HG03342 (cell line): Measurements from ENCODE around the gene ZNF768.
"Not testable (repeated sequence)": the region's sequence is repeated elsewhere in the genome, so short reads cannot be mapped to it uniquely, and the experiment has no call there.

ENCODE experiments used
- ATAC-seq: cut with Tn5 transposase; IDR thresholded peaks from one replicate; pipeline ENCODE4 v1.9.1; 2021; ENCODE audit warnings: mild to moderate bottlenecking, moderate library complexity; ENCODE audit not compliant: unreplicated experiment

ZNF768 gene

DNA sequence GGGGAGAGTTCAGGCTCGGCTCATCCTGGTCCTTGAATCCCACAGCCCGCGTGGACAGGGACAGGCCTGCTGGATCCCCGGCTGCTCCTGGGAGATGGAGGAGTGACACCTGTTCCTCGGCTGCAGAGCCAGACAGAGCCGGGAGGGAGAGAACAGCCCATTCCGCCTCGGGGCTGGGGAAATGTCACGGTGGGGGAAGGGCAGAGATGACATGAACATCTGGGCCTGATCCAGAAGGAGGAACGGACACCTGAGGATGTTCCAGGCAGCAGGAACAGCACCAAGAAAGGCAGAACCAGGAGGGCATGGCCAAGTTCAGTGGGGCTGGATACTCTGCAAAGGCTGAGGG lies 29.7 kb upstream of the ZNF768 start:
- ATAC-seq: no peak

- no peak for ATAC-seq
Measured at GRCh38 chr16:30555315-30556124, 29.2 kb upstream of the ZNF768 start.

DNA sequence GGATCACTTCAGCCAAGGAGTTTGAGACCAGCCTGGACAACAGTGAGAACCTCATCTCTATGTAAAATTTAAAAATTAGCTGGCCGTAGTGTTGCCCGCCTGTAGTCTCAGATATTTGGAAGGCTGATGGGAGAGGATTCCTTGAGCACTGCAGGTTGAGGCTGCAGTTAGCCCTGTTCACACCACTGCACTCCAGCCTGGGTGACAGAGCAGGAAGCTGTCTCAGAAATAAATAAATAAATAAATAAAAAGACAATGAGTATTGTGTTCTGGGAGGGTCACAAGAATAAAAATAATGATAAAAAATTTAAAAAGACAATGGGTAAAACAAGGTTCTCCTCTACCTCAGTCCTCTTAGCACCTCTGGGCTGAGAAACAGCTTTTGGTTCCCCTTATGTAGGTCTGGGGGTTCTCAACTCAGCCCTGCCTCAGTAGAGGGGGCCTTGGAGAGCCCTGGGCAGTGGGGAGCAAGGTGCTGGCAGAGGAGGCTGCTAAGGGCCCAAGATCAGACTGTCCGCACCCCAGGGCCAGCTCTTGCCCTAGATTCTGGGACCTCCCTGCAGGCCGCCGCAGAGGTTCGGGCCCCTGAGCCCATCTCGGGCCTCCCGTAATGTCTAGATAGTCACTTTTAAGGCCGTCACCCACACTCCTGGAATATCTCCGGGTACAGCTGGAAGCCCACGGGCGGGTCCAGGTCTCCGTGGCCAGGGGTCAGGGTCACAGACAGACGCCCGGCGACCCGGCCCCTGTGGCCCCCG lies 28.4 kb upstream of the ZNF768 start:
- no peak for ATAC-seq

- no peak for ATAC-seq
Measured at GRCh38 chr16:30553393-30553899, 27.1 kb upstream of the ZNF768 start.

DNA sequence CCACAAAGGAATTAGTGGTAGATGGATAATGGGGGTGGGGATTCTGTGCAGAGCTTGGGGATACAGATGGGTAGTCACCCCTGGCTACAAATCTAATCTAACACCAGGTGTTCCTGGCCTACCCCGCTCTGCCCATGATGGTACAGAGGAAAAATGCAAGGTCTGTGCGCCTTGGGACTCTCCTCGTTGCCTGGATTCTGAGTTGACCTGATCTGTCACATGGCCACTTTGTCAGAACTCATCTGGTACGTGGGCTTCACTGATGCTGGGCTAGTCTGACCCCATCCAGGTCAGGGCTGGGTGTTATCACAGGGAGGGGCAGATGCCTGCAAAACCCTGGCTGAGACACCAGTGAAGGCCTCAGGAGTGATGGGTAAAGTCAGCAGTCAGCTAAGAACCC lies 26.6 kb upstream of the ZNF768 start:
- ATAC-seq: no peak

DNA sequence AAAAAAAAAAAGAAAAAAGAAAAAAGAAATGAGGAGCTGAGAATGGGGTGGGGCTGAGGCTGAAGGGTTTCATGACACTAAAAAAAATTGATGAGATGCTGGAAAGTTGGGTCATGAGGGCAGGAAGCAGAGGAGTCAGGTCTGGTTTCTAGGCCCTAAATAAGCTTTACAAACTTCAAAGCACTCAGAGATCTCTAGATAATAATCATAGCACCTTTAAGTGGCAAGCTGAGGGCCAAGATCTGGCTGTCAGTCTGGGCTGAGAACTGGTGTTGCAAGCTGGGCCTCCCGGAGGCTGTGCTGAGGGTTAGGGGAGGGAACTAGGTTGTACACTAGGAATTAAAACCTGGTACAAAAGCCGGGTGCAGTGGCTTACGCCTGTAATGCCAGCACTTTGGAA lies 25.4 kb upstream of the ZNF768 start:
- no peak for ATAC-seq

DNA sequence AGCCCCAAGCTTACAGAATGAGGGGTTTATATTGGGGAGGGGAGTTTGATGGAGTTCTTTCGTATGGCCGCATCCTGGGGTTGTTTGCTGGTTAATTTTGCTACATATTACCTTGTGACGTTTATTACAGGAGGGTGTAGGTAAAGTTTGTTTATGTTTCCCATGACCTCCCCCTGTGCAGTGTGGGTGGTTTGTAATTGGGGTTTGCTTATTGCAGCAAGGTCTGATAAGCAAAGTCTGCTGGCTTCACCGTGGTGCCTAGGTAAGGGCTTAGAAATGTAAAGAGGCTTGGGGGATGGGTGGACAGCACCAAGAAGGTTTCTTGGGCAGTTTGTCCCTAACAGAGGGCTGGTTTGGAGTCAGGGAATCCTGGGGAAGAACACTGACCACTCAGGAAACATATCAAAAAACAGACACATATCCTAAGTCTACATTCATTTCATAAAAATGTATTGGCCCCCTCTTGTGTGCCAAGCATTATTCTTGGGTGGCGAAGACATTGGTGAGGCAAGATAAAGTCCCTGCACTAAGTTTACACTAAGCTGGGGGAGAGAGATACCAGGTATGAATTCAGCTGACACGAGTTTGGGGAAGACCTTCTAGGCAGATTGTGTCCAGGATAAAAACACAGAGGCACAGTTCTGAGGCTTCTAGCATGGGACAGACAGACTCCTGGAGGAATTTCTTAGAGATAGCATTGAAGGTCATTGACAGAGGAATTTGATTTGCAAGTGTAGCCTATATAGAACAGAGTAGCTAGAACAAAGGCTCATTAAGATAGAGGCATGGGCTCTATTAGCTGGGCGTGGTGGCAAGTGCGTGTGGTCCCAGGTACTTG lies 22.3 kb upstream of the ZNF768 start:
- ATAC-seq: no peak

DNA sequence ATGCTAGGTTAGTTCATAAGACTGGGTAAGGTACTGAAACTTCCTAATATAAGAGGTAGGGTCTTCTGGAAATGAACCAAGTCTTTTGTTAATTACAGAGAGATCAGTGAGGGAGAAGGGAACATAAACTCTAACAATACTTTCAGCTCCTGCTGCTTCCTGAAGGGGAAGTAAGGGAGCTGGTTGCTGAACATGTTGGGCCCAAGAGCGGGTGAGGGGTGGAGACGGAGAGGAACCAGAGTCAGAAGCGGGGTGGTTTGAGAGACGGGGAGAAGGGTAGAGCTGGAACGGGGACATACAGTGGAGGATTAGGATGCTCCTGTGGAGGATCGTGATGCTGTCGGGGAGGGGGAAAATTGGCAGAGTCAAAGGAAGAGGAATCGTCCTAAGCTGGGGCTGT lies 19.7 kb upstream of the ZNF768 start:
- ATAC-seq: no peak

GRCh38 chr16:30543067-30543466 lies 16.7 kb upstream of the ZNF768 start:
- ATAC-seq: no peak

DNA sequence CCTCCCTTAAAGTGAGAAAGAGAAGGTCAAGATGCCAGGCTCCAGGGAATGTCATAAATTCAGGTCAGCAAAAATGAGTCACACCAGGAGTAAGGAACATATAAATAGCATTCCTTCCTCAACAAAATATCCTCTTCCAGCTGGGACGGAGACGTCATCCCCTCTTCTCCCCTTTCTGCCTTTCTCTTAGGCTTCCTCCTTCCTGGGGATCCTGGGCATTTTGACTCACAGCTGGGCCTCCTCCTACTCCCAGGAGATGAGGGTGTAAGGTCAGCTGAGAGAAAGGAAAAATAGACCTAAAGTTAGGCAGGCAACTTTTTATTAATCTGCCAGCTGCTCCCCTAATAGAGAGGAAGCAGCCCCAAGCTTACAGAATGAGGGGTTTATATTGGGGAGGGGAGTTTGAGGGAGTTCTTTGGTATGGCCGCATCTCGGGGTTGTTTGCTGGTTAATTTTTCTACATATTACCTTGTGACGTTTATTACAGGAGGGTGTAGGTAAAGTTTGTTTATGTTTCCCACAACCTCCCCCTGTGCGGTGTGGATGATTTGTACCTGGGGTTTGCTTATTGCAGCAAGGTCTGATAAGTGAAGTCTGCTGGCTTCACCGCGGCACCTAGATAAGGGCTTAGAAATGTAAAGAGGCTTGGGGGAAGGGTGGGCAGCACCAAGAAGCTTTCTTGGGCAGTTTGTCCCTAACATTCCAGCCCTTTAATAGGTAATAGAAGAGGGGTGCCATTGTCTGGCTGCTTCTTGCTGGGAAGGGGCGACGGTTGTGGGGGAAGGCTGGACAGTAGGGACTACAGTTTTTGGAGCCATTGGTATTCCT lies 15.3 kb upstream of the ZNF768 start:
- no peak for ATAC-seq

DNA sequence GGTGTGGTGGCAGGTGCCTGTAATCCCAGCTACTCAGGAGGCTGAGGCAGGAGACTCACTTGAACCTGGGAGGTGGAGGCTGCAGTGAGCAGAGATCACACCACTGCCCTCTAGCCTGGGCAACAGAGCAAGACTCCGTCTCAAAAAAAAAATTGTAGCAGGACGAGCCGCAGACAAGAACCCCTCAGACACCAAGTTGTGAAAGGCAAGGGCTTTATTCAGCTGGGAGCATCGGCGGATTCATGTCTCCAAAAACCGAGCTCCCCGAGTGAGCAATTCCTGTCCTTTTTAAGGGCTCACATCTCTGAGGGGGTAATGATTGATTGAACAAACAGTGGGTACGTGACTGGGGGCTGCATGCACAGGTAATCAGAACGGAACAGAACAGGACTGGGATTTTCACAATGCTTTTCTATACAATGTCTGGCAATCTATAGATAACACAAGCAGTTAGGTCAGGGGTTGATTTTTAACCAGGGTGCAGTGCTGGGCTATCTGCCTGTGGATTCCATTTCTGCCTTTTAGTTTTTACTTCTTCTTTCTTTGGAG lies 14.6 kb upstream of the ZNF768 start:
- not testable (repeated sequence) for ATAC-seq

DNA sequence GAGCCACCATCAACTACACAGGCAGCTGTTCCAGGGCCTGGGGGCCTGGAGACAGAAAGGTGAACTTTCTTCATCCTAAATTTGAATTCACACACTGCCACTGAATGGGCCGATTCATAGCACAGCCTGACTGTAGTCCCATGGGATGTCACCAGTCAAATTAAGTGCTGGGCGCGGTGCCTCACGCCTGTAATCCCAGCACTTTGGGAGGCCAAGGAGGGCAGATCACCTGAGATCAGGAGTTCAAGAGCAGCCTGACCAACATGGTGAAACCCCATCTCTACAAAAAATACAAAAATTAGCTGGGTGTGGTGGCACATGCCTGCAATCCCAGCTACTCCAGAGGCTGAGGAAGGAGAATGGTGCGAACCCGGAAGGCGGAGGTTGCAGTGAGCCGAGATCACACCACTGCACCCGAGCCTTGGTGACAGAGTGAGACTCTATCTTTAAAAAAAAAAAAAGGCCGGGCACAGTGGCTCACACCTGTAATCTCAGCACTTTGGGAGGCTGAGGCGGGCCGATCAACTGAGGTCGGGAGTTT lies 13.7 kb upstream of the ZNF768 start:
- ATAC-seq: not testable (repeated sequence)

- no peak for ATAC-seq
Measured at GRCh38 chr16:30539000-30539964, 12.9 kb upstream of the ZNF768 start.

GRCh38 chr16:30536391-30537024 lies 10.1 kb upstream of the ZNF768 start:
- not testable (repeated sequence) for ATAC-seq

DNA sequence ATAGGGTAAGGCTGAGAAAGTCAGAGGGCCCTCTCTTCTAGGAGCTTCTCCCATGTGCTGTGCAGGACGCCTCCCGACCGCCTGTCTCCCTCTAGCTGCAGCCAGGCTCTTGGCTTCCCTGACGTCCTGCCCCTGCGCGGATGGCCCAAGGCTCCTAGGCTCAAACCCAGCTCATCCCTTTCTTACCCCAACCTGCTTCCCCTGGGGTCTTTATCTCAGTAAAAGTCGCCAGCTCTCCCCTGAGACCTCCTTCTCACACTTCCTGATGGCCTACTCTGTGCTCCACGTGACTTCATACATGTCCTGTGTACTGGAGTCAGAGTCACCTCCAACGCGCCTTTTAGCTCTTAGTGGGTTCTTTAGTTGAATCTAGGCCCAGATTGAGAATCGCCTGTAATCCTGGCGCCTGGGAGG lies 9.4 kb upstream of the ZNF768 start:
- ATAC-seq: no peak

GRCh38 chr16:30535106-30535776 lies 8.9 kb upstream of the ZNF768 start:
- ATAC-seq: peak; percentile 11

- peak; percentile 49 for ATAC-seq
Measured at GRCh38 chr16:30534368-30535105, 8.2 kb upstream of the ZNF768 start, which contains the start of gene ZNF747. Gene ZNF747 (minus strand): TSS chr16:30534858. CDS start chr16:30534679, 179 bp downstream.
